ENCODE data around the gene NUP93.
A peak's percentile ranks its signal among the peaks of the same experiment; 100 is the strongest.
"Not testable (repeated sequence)": the region's sequence is repeated elsewhere in the genome, so short reads cannot be mapped to it uniquely, and the experiment has no call there.

The NUP93 gene

DNA sequence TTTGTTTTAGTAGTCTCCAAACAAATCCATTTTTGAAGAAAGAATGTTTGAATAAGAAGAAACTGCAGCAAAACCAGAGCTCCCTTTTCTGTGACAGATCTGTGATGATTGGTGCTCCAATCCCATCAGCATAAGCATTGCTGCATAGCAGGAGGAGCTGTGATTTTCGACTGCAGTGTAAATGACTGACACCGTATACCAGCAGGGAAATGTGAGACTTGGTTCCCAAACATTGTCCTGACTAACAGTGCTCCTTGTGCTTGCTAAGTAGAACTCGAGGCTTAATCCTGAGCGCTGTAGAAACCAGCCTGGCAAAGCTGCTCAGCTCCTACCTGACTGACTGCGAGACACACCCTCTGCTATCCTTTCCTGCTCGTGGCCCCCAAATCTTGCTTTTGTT lies 57.2 kb downstream of the NUP93 start:
- TF ChIP-seq, protein P1, sequence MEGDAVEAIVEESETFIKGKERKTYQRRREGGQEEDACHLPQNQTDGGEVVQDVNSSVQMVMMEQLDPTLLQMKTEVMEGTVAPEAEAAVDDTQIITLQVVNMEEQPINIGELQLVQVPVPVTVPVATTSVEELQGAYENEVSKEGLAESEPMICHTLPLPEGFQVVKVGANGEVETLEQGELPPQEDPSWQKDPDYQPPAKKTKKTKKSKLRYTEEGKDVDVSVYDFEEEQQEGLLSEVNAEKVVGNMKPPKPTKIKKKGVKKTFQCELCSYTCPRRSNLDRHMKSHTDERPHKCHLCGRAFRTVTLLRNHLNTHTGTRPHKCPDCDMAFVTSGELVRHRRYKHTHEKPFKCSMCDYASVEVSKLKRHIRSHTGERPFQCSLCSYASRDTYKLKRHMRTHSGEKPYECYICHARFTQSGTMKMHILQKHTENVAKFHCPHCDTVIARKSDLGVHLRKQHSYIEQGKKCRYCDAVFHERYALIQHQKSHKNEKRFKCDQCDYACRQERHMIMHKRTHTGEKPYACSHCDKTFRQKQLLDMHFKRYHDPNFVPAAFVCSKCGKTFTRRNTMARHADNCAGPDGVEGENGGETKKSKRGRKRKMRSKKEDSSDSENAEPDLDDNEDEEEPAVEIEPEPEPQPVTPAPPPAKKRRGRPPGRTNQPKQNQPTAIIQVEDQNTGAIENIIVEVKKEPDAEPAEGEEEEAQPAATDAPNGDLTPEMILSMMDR (IDR thresholded peaks at IDR 0.05; ENCODE audit: low read depth, low read length): no peak
- no peak overlapping the region for H3K4me3 ChIP-seq (ENCODE audit: low read depth, low read length)
- in situ Hi-C loops (cut with HindIII; ENCODE audit: low sequenced_read_pairs): no loop called here
- DNase-seq (ENCODE audit: low read depth, low spot score): no peak

DNA sequence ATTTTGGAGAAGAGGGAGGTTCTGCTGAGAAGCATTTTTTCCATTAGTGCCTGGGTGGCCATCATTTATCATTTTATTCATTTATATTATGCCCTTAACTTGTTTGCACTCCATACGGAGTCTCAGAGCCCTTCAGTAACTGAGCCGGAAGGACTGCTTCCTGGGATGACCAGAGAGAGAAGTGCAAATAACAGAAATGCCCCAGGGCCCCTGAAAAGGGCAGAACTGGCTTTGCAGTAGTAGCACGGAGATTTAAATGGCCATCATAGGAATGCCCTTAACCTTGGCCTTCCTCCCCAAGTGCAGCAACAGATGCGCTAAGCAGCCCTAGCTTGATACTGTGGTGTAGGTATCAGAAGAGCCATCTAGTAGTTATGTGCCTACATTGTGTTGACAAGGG lies 58.5 kb downstream of the NUP93 start:
- no peak overlapping the region for H3K4me3 ChIP-seq (ENCODE audit: low read depth, low read length)
- TF ChIP-seq, protein P1 (IDR thresholded peaks at IDR 0.05; ENCODE audit: low read depth, low read length): no peak
- no peak for DNase-seq (ENCODE audit: low read depth, low spot score)
- in situ Hi-C loops (cut with HindIII; ENCODE audit: low sequenced_read_pairs): no loop called here

DNA sequence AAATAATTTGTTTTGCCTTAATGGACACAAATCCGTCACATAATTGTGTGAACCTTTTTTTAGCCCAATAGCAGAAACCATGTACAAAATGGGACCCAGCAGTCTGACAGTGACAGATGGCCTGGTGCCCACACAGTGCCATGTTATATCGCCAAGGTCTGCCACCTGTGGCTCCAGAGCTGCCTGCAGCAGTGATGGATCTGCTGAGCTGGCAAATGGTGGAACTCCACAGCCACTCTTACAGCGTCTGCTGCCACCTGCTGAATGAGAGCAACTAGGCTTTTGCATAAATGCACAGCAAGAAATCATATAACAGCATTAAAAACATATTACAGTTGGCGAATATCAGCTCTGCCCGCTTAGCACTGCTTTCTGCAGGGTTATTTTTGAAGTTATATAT lies 59.4 kb downstream of the NUP93 start:
- in situ Hi-C loops (cut with HindIII; ENCODE audit: low sequenced_read_pairs): no loop called here
- H3K4me3 ChIP-seq (ENCODE audit: low read depth, low read length): no peak overlapping the region
- DNase-seq (ENCODE audit: low read depth, low spot score): peak; percentile 51
- TF ChIP-seq, protein P1 (IDR thresholded peaks at IDR 0.05; ENCODE audit: low read depth, low read length): peak; percentile 60

DNA sequence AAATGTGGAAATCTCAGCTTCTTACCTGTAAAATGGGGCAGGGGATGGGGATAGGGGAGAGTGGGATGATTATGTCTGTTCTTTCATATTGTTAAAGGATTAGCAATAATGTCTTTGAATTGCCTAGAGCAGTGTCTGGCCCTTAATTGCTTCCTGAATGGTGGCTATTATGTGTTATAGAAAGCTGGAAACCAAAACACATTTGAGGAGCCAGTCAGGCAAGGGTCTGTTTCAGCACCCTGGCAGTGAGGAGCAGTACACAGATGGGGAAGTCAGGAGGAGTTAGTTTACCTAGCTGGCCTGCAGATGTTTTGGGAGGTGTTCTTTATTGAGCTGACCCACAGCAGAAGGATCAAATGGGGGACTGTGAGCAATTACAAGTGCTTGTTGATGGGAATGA lies 63.0 kb downstream of the NUP93 start:
- no peak for DNase-seq (ENCODE audit: low read depth, low spot score)
- TF ChIP-seq, protein P1 (IDR thresholded peaks at IDR 0.05; ENCODE audit: low read depth, low read length): no peak
- in situ Hi-C loops (cut with HindIII; ENCODE audit: low sequenced_read_pairs): no loop called here
- no peak overlapping the region for H3K4me3 ChIP-seq (ENCODE audit: low read depth, low read length)

DNA sequence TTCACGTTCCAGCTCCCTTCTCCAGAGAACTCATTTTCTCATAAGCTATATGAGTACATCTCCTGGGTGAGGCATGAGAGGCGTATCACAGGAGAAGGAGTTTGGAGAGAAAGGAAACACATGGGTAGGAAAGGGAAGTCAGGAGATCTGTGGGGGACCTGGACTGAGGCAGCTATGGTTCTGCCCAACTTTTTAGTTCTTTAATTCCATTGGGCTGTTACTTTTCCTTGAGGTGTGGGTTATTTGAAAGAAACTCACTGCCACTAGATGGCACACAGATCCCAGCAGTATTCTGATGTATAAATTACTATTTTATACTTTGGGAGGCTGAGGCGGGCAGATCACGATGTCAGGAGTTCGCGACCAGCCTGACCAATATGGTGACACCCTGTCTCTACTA lies 63.6 kb downstream of the NUP93 start:
- TF ChIP-seq, protein P1 (IDR thresholded peaks at IDR 0.05; ENCODE audit: low read depth, low read length): peak; percentile 60
- peak; percentile 53 for DNase-seq (ENCODE audit: low read depth, low spot score)
- in situ Hi-C loops (cut with HindIII; ENCODE audit: low sequenced_read_pairs): no loop called here
- H3K4me3 ChIP-seq (ENCODE audit: low read depth, low read length): no peak overlapping the region

DNA sequence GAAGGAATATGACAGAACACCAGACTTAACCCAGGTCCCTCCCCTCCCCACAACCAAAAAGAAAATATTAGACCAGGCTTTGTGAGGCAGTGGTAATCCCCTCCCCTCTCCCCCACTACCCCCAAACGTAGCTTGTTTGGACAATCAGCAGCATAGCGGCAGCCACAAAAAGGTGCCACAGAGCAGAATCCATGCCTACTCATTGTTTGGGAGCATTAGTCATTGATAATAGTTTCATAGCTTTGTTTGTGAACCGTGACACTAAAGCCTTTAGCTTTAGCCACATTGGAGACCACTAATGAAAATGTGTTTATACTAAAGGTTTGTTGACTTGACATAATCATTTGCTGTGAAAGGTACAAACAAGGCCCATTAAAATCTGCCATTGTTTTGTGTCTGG lies 65.1 kb downstream of the NUP93 start:
- DNase-seq (ENCODE audit: low read depth, low spot score): no peak
- TF ChIP-seq, protein P1 (IDR thresholded peaks at IDR 0.05; ENCODE audit: low read depth, low read length): no peak
- H3K4me3 ChIP-seq (ENCODE audit: low read depth, low read length): no peak overlapping the region
- in situ Hi-C loops (cut with HindIII; ENCODE audit: low sequenced_read_pairs): no loop called here

DNA sequence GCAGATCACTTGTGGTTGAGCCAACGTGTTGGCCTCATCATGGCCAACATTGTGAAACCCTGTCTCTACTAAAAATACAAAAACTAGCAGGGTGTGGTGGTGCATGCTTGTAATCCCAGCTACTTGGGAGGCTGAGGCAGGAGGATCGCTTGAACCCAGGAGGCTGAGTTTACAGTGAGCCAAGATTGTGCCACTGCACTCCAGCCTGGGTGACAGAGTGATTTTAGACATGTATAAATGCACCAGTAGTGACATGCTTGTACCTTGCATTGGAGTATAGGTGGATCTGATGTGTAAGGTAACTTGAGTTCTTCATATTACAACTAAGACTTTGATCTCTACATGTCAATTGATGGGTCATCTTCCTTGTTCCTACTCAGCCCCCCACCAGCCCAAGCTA lies 67.1 kb downstream of the NUP93 start:
- H3K4me3 ChIP-seq (ENCODE audit: low read depth, low read length); in situ Hi-C loops (cut with HindIII; ENCODE audit: low sequenced_read_pairs); DNase-seq (ENCODE audit: low read depth, low spot score): not testable (repeated sequence)

Data from astrocyte of the spinal cord (primary cell).